Measurements from ENCODE around the gene RAB4B. TPM values are rescaled to one million over a fixed set of nuclear protein-coding genes. Genes with fewer than 3 reads are reported as not detected.
"Not testable (repeated sequence)": the region's sequence is repeated elsewhere in the genome, so short reads cannot be mapped to it uniquely, and the experiment has no call there.

RAB4B gene
- total and polyA plus RNA-seq, 2 donors (not counting 1 experiment from before 2014, with no cell fraction given): 10.6 to 12.8 TPM

GRCh38 chr19:40831502-40832430 is 53.7 kb downstream of the RAB4B start:
- Histone ChIP-seq H3K9ac (ENCODE audit: insufficient read depth, low read length) (no peak overlapping the region), H3K4me3 (replicated peaks in 1 of 4; ENCODE audit: control extremely low read depth in 1 of 4, insufficient read depth in 1 of 4, low read depth in 3 of 4, low read length in 4 of 4) (no peak overlapping the region), H3K27me3 (ENCODE audit: control insufficient read depth, insufficient read depth, low read length) (no peaks in the 10 kb centered on the region), H2AFZ (ENCODE audit: low read length) (no peak overlapping the region), H3K9me3 (ENCODE audit: control insufficient read depth, insufficient read depth, low read depth, low read length) (no peaks in the 10 kb centered on the region), H3K79me2 (ENCODE audit: control insufficient read depth, insufficient read depth, low read length) (no peaks in the 10 kb centered on the region), H3K27ac (ENCODE audit: insufficient read depth, low read length) (no peak overlapping the region), H3K4me2 (ENCODE audit: extremely low read depth, insufficient read depth, low read length) (no peak overlapping the region), H4K20me1 (ENCODE audit: control insufficient read depth, extremely low read depth, insufficient read depth, low read length) (no peaks in the 10 kb centered on the region), H3K36me3 (ENCODE audit: control insufficient read depth, insufficient read depth, low read length) (no peaks in the 10 kb centered on the region), H3K4me1 (ENCODE audit: control insufficient read depth, extremely low read depth, insufficient read depth, low read length) (peaks cover 5% of the 10 kb centered on the region)
- DNase-seq (ENCODE audit: low read depth in 2 of 2): peak; percentile 79 to 100
- TF ChIP-seq CTCF (conservative IDR thresholded peaks at IDR 0.05 in 1 of 2, IDR thresholded peaks at IDR 0.05 in 1 of 2; ENCODE audit: low read depth in 1 of 2, low read length in 2 of 2): no peak
- TF ChIP-seq EZH2 (IDR thresholded peaks at IDR 0.05; ENCODE audit: low read length, missing control alignments): no peak

- not testable (repeated sequence) for H3K9ac ChIP-seq (ENCODE audit: insufficient read depth, low read length); H3K27ac ChIP-seq (ENCODE audit: insufficient read depth, low read length); H3K36me3 ChIP-seq (ENCODE audit: control insufficient read depth, insufficient read depth, low read length); H3K79me2 ChIP-seq (ENCODE audit: control insufficient read depth, insufficient read depth, low read length); H3K27me3 ChIP-seq (ENCODE audit: control insufficient read depth, insufficient read depth, low read length); H3K9me3 ChIP-seq (ENCODE audit: control insufficient read depth, insufficient read depth, low read depth, low read length); H3K4me2 ChIP-seq (ENCODE audit: extremely low read depth, insufficient read depth, low read length); DNase-seq (ENCODE audit: low read depth in 2 of 2); H3K4me3 ChIP-seq (replicated peaks in 1 of 4; ENCODE audit: control extremely low read depth in 1 of 4, insufficient read depth in 1 of 4, low read depth in 3 of 4, low read length in 4 of 4); H4K20me1 ChIP-seq (ENCODE audit: control insufficient read depth, extremely low read depth, insufficient read depth, low read length); H3K4me1 ChIP-seq (ENCODE audit: control insufficient read depth, extremely low read depth, insufficient read depth, low read length); H2AFZ ChIP-seq (ENCODE audit: low read length)
These were observed 54.4 kb downstream of the RAB4B start for GRCh38 chr19:40832431-40832790.

DNA sequence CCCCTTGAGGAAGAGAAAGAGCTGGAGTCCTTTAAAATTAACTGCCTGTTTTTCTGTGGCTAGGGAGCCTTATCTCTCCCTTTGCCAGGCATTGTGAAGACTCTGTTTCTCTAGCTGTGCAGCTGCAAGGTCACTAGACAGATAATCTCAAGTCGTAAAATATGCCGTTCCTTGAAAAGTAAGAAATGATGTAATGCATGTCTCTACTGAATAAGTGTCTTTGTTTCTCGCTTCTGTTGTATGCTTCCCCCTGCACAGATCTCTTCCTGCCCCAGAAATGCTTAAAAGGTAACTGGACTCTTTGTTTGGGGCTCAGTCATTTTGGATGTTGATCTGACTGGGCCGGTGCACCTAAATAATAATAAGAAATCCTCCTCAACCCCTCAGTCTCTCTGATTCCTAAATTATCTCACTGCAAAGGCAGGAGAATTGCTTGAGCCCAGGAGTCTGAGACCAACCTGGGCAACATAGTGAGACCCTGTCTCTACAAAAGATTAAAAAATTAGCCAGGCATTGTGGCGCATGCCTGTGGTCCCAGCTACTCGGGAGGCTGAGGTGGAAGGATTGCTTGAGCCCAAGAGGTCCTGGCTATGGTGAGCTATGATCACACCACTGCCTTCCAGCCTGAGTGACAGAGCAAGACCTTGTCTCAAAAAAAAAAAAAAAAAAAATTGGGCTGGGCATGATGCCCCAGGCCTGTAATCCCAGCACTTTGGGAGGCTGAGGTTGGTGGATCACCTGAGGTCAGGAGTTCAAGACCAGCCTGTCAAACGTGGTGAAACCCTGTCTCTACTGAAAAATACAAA is 55.9 kb downstream of the RAB4B start:
- H3K27me3 ChIP-seq (ENCODE audit: control insufficient read depth, insufficient read depth, low read length); H3K4me2 ChIP-seq (ENCODE audit: extremely low read depth, insufficient read depth, low read length); H2AFZ ChIP-seq (ENCODE audit: low read length); H3K79me2 ChIP-seq (ENCODE audit: control insufficient read depth, insufficient read depth, low read length); DNase-seq (ENCODE audit: low read depth in 2 of 2); H3K27ac ChIP-seq (ENCODE audit: insufficient read depth, low read length); H3K4me1 ChIP-seq (ENCODE audit: control insufficient read depth, extremely low read depth, insufficient read depth, low read length); H3K4me3 ChIP-seq (replicated peaks in 1 of 4; ENCODE audit: control extremely low read depth in 1 of 4, insufficient read depth in 1 of 4, low read depth in 3 of 4, low read length in 4 of 4); H3K9me3 ChIP-seq (ENCODE audit: control insufficient read depth, insufficient read depth, low read depth, low read length); H3K9ac ChIP-seq (ENCODE audit: insufficient read depth, low read length); H3K36me3 ChIP-seq (ENCODE audit: control insufficient read depth, insufficient read depth, low read length); H4K20me1 ChIP-seq (ENCODE audit: control insufficient read depth, extremely low read depth, insufficient read depth, low read length): not testable (repeated sequence)
